ENCODE measurements around the gene MED13. TPM values are rescaled to one million over a fixed set of nuclear protein-coding genes. Genes with fewer than 3 reads are reported as not detected.

Gene MED13, protein sequence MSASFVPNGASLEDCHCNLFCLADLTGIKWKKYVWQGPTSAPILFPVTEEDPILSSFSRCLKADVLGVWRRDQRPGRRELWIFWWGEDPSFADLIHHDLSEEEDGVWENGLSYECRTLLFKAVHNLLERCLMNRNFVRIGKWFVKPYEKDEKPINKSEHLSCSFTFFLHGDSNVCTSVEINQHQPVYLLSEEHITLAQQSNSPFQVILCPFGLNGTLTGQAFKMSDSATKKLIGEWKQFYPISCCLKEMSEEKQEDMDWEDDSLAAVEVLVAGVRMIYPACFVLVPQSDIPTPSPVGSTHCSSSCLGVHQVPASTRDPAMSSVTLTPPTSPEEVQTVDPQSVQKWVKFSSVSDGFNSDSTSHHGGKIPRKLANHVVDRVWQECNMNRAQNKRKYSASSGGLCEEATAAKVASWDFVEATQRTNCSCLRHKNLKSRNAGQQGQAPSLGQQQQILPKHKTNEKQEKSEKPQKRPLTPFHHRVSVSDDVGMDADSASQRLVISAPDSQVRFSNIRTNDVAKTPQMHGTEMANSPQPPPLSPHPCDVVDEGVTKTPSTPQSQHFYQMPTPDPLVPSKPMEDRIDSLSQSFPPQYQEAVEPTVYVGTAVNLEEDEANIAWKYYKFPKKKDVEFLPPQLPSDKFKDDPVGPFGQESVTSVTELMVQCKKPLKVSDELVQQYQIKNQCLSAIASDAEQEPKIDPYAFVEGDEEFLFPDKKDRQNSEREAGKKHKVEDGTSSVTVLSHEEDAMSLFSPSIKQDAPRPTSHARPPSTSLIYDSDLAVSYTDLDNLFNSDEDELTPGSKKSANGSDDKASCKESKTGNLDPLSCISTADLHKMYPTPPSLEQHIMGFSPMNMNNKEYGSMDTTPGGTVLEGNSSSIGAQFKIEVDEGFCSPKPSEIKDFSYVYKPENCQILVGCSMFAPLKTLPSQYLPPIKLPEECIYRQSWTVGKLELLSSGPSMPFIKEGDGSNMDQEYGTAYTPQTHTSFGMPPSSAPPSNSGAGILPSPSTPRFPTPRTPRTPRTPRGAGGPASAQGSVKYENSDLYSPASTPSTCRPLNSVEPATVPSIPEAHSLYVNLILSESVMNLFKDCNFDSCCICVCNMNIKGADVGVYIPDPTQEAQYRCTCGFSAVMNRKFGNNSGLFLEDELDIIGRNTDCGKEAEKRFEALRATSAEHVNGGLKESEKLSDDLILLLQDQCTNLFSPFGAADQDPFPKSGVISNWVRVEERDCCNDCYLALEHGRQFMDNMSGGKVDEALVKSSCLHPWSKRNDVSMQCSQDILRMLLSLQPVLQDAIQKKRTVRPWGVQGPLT (N-terminal part only)
- polyA plus RNA-seq (2012; ENCODE audit: low read depth, missing spikeins), result 11.1 TPM

DNA sequence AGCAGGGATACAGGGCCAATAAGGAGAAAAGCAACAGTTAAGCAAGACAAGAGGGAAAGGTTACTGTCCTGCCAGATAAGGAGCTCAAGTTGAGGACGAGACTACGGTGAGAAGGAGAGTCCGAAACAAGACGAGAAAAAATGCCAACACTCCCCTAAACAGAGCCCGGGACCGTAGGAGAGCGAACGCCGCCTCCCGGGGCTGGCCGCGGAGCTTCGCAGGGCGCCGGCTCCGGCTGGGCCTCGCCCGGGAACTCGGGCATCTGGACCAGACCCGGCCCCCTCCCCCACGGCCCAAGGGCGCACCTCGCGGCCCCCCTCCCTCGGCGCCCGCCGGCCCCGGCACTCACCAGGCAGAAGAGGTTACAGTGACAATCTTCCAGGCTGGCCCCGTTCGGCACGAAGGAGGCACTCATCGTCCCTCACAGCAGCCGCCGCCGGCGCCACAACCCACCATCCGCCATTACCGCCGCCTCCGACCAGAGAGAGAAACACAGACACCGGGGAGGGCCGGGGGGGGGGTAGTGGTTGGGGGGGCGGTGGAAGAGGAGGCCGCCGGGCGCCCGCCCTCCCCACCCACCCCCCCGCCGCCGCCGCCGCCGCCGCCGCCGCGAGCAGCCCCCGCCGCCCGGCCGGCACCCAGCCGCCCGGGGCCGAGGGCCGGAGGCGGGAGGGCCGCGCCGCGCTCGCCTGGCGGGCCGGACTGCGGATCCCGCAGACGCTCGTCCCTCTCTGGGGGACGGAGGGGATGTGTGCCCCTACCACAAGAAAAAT lies at the start of gene MED13:
MED13 (minus strand) TSS at position 488 of the 773 bp plus-strand sequence; CDS start at position 415, 73 bp downstream.
- TF ChIP-seq SPI1 (IDR thresholded peaks at IDR 0.05; ENCODE audit: low read depth, low read length), result no peak
- no peak for TF ChIP-seq TAF1 (IDR thresholded peaks at IDR 0.05; ENCODE audit: low read depth, low read length)
- TF ChIP-seq PAX5 (IDR thresholded peaks at IDR 0.05; ENCODE audit: insufficient read depth, low read length, severe bottlenecking), result no peak
- no peak for TF ChIP-seq POU2F2 (IDR thresholded peaks at IDR 0.05; ENCODE audit: low read depth, low read length)
- TF ChIP-seq POLR2AphosphoS5 (IDR thresholded peaks at IDR 0.05; ENCODE audit: low read depth, low read length), result no peak
- no peak for TF ChIP-seq POLR2A (IDR thresholded peaks at IDR 0.05; ENCODE audit: low read depth, low read length)
- FAIRE-seq, result peak; percentile 75
- DNase-seq (ENCODE audit: insufficient read length, low spot score), result peak; percentile 31

DNA sequence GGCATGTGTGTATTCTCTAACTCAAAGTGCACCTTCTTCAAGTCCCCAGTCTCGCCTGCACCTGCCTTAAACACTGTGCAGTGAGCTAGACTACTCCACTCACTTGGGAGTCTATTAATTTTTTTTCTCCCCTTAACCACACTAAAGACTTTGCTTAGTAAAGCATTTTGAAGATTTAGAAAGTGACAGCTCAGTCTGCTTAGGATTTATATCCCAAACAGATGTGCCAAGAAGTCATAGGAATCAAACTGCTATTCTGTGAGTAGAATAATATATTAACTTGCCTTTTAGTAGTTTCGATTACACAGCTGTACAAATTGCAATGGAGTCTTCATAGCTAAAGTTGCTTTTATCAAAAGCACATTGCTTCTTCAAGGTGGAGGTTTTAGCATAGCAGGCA lies 47.2 kb upstream of the MED13 start:
- TF ChIP-seq POLR2AphosphoS5 (IDR thresholded peaks at IDR 0.05; ENCODE audit: low read depth, low read length), result no peak
- TF ChIP-seq PAX5 (IDR thresholded peaks at IDR 0.05; ENCODE audit: insufficient read depth, low read length, severe bottlenecking), result no peak
- TF ChIP-seq POLR2A (IDR thresholded peaks at IDR 0.05; ENCODE audit: low read depth, low read length), result no peak
- TF ChIP-seq TAF1 (IDR thresholded peaks at IDR 0.05; ENCODE audit: low read depth, low read length), result no peak
- DNase-seq (ENCODE audit: insufficient read length, low spot score), result no peak
- FAIRE-seq, result no peak

DNA sequence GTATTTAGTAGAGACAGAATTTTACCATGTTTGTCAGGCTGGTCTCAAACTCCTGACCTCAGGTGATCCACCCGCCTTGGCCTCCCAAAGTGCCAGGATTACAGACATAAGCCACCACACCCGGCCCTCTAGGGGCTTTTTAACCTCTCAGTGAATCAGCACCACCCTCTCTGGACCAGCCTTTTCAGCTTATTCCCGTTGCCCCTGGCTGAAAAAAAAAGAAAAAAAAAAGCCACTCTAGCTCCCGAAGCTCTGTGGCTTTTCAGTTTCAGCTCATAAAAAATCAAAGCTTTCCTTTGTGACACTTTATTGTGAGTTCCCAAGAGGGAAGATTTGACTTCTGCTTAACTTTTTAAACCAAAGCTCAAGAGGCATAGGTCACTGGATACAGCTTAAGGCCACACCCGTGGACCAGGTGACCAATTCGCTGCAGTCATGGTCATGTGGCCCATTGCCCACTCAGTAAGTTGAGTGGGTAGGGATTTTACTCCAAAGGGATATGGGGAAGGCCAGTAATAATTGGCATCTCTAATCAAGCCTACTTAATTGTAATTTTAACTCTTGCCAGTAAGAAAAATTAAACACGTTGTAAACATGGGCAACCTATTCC lies 46.6 kb upstream of the MED13 start:
- no peak for FAIRE-seq
- TF ChIP-seq POU2F2 (IDR thresholded peaks at IDR 0.05; ENCODE audit: low read depth, low read length) (no peak), PAX5 (IDR thresholded peaks at IDR 0.05; ENCODE audit: insufficient read depth, low read length, severe bottlenecking) (no peak), POLR2A (IDR thresholded peaks at IDR 0.05; ENCODE audit: low read depth, low read length) (no peak), TAF1 (IDR thresholded peaks at IDR 0.05; ENCODE audit: low read depth, low read length) (no peak), POLR2AphosphoS5 (IDR thresholded peaks at IDR 0.05; ENCODE audit: low read depth, low read length) (no peak), SPI1 (IDR thresholded peaks at IDR 0.05; ENCODE audit: low read depth, low read length) (no peak)
- no peak for DNase-seq (ENCODE audit: insufficient read length, low spot score)

DNA sequence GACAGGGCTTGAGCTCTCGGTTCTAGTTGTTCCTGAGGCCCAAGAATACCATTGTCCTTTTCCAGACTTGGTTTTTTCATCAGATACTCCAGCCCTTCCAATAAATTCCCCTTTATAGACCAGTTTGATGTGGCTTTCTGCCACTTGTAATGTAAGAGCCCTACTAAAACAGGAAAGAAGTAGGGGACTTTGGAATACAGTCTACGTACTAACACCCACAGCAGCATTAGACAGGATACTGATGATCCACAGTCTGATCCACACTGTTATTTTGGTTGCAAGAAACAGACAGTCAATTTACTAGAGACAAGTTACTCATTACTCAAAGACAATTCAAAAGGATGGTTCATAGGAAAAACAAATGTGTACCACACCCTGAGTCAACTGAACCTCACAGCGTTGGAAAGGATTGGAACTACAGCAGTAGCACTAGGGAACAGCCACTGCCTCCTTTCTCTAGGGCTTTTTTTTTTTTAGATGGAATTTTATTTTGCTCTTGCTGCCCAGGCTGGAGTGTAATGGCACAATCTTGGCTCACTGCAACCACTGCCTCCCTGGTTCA lies 45.9 kb upstream of the MED13 start:
- no peak for FAIRE-seq
- DNase-seq (ENCODE audit: insufficient read length, low spot score), result no peak
- no peak for TF ChIP-seq TAF1 (IDR thresholded peaks at IDR 0.05; ENCODE audit: low read depth, low read length)
- TF ChIP-seq POLR2A (IDR thresholded peaks at IDR 0.05; ENCODE audit: low read depth, low read length), result no peak
- no peak for TF ChIP-seq SPI1 (IDR thresholded peaks at IDR 0.05; ENCODE audit: low read depth, low read length)
- TF ChIP-seq POU2F2 (IDR thresholded peaks at IDR 0.05; ENCODE audit: low read depth, low read length), result no peak
- no peak for TF ChIP-seq PAX5 (IDR thresholded peaks at IDR 0.05; ENCODE audit: insufficient read depth, low read length, severe bottlenecking)
- no peak for TF ChIP-seq POLR2AphosphoS5 (IDR thresholded peaks at IDR 0.05; ENCODE audit: low read depth, low read length)

DNA sequence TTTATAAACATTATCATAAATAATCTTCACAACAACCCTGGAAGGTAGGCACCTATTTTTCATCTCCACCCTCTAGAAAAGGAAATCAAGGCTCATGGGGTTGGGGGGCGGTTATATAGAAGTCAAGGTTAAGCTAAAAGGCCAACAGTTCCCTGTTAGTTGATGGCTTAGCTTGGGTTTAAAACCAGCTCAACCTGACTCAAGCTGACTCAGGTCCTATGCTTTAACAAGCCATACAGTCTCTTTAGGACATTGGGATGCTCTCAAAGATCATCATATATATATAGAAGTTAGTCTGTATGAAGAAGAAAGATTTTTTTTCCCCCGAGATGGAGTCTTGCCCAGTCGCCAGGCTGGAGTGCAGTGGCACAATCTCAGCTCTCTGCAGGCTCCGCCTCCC lies 44.8 kb upstream of the MED13 start:
- no peak for DNase-seq (ENCODE audit: insufficient read length, low spot score)
- no peak for FAIRE-seq
- TF ChIP-seq POLR2A (IDR thresholded peaks at IDR 0.05; ENCODE audit: low read depth, low read length), result no peak
- TF ChIP-seq SPI1 (IDR thresholded peaks at IDR 0.05; ENCODE audit: low read depth, low read length), result no peak
- no peak for TF ChIP-seq PAX5 (IDR thresholded peaks at IDR 0.05; ENCODE audit: insufficient read depth, low read length, severe bottlenecking)
- TF ChIP-seq TAF1 (IDR thresholded peaks at IDR 0.05; ENCODE audit: low read depth, low read length), result no peak
- no peak for TF ChIP-seq POU2F2 (IDR thresholded peaks at IDR 0.05; ENCODE audit: low read depth, low read length)
- no peak for TF ChIP-seq POLR2AphosphoS5 (IDR thresholded peaks at IDR 0.05; ENCODE audit: low read depth, low read length)

DNA sequence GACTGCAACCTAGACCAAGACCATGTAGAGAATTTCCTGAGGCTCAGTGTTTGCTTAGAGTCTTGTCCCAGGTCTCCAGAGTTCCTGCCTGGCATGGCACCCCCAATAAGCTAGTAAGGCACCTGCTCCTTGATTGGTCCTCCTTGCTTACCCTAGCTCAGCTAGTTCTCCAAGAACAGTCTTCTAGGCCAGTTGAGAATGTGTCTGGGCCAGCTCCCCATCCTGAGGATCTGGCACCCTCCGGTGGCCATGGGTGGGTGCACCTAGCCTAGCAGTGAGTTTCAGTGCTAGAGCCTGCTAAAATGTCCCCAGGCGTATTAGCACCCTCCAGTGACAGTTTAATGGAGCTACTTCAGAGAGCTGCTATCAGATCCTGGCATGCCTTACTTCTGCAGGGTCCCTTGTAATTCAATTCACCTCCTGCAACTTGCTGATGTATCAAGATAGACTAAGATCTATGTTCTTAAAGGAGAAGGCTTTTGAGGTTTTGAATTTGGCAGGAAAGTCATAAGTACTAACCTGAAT lies 44.4 kb upstream of the MED13 start:
- FAIRE-seq, result peak; percentile 97
- TF ChIP-seq POLR2A (IDR thresholded peaks at IDR 0.05; ENCODE audit: low read depth, low read length) (no peak), POLR2AphosphoS5 (IDR thresholded peaks at IDR 0.05; ENCODE audit: low read depth, low read length) (no peak), POU2F2 (IDR thresholded peaks at IDR 0.05; ENCODE audit: low read depth, low read length) (peak; percentile 58; the same call in 1 of the 2 replicates), PAX5 (IDR thresholded peaks at IDR 0.05; ENCODE audit: insufficient read depth, low read length, severe bottlenecking) (peak; percentile 57), TAF1 (IDR thresholded peaks at IDR 0.05; ENCODE audit: low read depth, low read length) (no peak), SPI1 (IDR thresholded peaks at IDR 0.05; ENCODE audit: low read depth, low read length) (no peak)
- DNase-seq (ENCODE audit: insufficient read length, low spot score), result peak; percentile 45

DNA sequence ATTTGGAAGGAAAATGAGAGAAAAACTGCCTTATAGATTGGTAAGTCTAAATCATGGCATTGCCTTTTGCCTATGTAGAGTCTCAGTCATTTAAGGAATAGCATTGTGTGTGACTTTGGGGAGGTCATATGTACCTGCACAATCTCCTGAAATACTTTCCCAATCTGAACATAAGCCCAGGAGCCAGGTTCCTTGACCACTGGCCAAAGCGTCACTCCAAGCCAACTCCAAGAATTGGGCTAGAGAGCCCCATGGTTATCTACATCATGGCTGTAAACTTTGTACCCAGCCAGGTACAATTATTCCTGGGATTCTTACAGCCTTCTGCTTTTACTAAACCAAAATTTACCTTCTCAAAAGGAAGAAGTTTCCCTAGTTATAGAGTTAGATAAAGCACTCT lies 40.8 kb upstream of the MED13 start:
- TF ChIP-seq TAF1 (IDR thresholded peaks at IDR 0.05; ENCODE audit: low read depth, low read length) (no peak), POLR2A (IDR thresholded peaks at IDR 0.05; ENCODE audit: low read depth, low read length) (no peak), POU2F2 (IDR thresholded peaks at IDR 0.05; ENCODE audit: low read depth, low read length) (no peak), SPI1 (IDR thresholded peaks at IDR 0.05; ENCODE audit: low read depth, low read length) (no peak), POLR2AphosphoS5 (IDR thresholded peaks at IDR 0.05; ENCODE audit: low read depth, low read length) (no peak), PAX5 (IDR thresholded peaks at IDR 0.05; ENCODE audit: insufficient read depth, low read length, severe bottlenecking) (no peak)
- no peak for DNase-seq (ENCODE audit: insufficient read length, low spot score)
- no peak for FAIRE-seq
